Fibroblast of pulmonary artery (primary cell): ENCODE results near the gene HOXC6.

Experiments used
- DNase-seq: peaks from one replicate; pipeline ENCODE4 v3.0.0-alpha.2; 2010; ENCODE audit warnings: low read depth
- H3K4me3 ChIP-seq: replicated peaks from 2 replicates; pipeline ENCODE4 v1.5.1; 2011; ENCODE audit warnings: low read depth, mild to moderate bottlenecking, control low read depth, low read length, moderate library complexity
- CTCF ChIP-seq: IDR thresholded peaks from 2 replicates; pipeline ENCODE4 v1.5.1; 2011; ENCODE audit warnings: mild to moderate bottlenecking, control low read depth, low read length, inconsistent platforms; ENCODE audit errors: missing control alignments

Gene HOXC6

DNA sequence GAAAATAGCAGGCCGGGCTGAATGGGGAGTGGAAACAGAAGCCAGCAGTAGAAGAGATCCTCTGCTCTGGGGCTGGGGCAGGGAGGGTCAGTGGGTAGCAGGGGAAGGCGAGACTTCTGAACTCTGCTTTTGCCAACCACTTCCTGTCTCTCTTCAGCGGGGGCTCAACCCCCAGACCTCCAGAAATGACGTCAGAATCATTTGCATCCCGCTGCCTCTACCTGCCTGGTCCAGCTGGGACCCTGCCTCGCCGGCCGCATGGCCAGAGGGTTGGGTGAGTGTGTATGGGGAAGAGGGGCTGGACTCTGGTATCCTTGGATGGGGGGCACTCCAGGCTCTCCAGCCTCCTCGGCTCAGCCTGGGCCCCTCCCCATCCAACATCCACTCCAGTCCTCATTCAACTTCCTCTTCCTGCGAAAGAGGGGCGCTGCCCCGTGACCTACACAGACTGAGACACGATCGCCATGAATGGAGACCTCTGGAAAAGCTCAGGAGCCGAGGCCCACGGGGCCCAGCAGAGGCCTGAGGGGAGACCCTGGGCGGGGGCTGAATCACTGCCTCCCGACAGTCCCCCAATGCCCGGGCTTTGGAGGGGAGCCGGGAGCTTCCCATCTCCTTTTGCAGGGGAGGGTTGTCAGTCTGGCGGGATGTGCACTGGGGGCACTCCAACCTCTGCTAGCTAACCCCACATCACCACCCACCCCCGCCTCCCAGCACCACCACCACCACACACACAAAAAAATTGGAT, 24.9 kb downstream of the HOXC6 start:
- DNase-seq: no peak
- TF ChIP-seq CTCF: no peak
- H3K4me3 ChIP-seq: peak overlapping the region; percentile 64

DNA sequence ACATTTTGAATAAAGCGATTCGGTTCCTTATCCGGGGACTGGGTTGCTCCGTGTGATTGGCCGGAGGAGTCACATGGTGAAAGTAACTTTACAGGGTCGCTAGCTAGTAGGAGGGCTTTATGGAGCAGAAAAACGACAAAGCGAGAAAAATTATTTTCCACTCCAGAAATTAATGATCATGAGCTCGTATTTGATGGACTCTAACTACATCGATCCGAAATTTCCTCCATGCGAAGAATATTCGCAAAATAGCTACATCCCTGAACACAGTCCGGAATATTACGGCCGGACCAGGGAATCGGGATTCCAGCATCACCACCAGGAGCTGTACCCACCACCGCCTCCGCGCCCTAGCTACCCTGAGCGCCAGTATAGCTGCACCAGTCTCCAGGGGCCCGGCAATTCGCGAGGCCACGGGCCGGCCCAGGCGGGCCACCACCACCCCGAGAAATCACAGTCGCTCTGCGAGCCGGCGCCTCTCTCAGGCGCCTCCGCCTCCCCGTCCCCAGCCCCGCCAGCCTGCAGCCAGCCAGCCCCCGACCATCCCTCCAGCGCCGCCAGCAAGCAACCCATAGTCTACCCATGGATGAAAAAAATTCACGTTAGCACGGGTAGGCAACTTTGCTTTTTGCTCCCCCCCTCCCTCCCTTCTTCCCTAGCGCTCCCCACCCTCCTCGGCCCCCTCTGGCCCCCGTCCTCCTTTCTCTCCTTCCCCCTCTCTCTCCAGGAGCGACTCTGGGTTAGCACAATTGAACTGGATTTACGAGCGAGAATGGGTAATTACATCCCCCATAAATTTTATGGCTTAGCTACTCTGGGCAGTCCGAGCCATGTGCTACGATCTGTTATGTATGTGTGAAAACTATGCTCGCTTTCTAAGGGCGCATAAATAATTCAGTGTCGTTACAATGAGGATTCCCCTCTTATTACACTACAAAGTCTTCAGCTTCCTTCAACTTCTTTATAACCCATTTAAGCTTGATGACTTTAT, 25.8 kb downstream of the HOXC6 start, which contains the start of gene HOXC4:
Gene HOXC4 (plus strand): TSS at position 85 of the 991 bp plus-strand sequence. CDS start 88 bp downstream, at position 173.
- H3K4me3 ChIP-seq: peak within 1 kb of the TSS; percentile 64
- no peak for TF ChIP-seq CTCF
- DNase-seq: peak; percentile 35

- DNase-seq: no peak
- TF ChIP-seq CTCF: no peak
- H3K4me3 ChIP-seq: peak overlapping the region; percentile 64
These were observed 26.5 kb downstream of the HOXC6 start for GRCh38 chr12:54054742-54055194.

GRCh38 chr12:54055552-54055951, 27.3 kb downstream of the HOXC6 start:
- no peak for TF ChIP-seq CTCF
- H3K4me3 ChIP-seq: peak overlapping the region; percentile 10
- no peak for DNase-seq

- TF ChIP-seq CTCF: no peak
- H3K4me3 ChIP-seq: no peak overlapping the region
- no peak for DNase-seq
These were observed 27.9 kb downstream of the HOXC6 start for GRCh38 chr12:54056110-54056509.

DNA sequence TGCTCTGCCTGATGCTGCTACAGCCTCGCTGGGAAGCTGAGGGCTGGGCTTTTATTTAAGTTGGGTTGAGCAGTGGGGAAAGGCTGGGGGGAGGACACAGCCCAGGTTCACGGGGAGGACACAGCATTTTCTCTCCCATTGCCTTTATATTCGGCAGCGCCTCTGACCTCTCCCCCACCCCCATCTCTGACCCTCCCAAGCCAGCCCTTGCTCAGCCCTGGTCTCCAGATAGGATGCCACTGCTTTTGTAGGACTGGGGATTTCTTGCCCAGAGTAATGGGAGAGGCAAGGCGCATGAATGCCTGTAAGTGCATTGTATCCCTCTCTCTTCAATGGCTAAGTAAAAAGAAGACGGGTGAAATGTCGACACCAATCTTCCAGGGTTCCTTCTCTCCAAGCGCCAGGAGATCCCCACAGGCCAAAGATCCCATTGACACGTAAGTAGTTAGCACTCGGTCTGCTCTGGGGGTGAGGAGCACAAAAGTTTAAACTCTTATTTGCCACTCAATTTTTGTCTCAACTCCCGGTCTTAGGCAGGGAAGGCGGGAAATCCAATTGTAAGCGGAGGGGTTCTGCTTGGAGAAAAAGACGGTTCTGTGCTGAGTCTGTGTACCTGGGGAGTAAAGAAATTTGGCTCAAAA, 30.0 kb downstream of the HOXC6 start:
- no peak overlapping the region for H3K4me3 ChIP-seq
- no peak for DNase-seq
- TF ChIP-seq CTCF: no peak
